Left lung (tissue), 10 donors: ENCODE data around the gene BLMH. TPM values are rescaled to one million over a fixed set of nuclear protein-coding genes. Genes with fewer than 3 reads are reported as not detected.

Experiments
- ATAC-seq: fragments of 200-7000 bp; cut with Tn5 transposase; one replicate; pipeline ENCODE4 v1.9.1; 2020; ENCODE audit warnings: moderate library complexity
- DNase-seq, 4 donors: peaks; one replicate each; pipeline ENCODE4 v3.0.0-alpha.2; 2013 to 2020
- H3K27ac ChIP-seq, 2 donors: fragments of 200-600 bp; sonication (generic) in 1 of 2; one replicate each; pipeline versions ENCODE4 v1.5.0 to v1.8.0; 2020 to 2021
- H3K27me3 ChIP-seq, 2 donors: fragments of 200-600 bp; sonication (generic) in 1 of 2; one replicate each; pipeline versions ENCODE4 v1.5.0 to v1.8.0; 2020 to 2021
- H3K36me3 ChIP-seq, 2 donors: fragments of 200-600 bp; sonication (generic) in 1 of 2; one replicate each; pipeline versions ENCODE4 v1.5.0 to v1.8.0; 2020 to 2021
- H3K4me1 ChIP-seq, 2 donors: fragments of 200-600 bp; one replicate each; pipeline ENCODE4 v1.8.0; 2021
- H3K4me3 ChIP-seq, 2 donors: fragments of 200-600 bp; sonication (generic) in 1 of 2; one replicate each; pipeline versions ENCODE4 v1.5.0 to v1.8.0; 2020 to 2021; ENCODE audit warnings: mild to moderate bottlenecking in 1 of 2
- H3K9me3 ChIP-seq, 2 donors: fragments of 200-600 bp; sonication (generic) in 1 of 2; one replicate each; pipeline versions ENCODE4 v1.5.0 to v1.8.0; 2020 to 2021
- CTCF ChIP-seq, 2 donors: fragments of 200-600 bp; sonication (generic) in 1 of 2; IDR thresholded peaks; one replicate each; pipeline versions ENCODE4 v1.5.0 to v1.8.0; 2021; ENCODE audit warnings: antibody characterized with exemption in 2 of 2
- intact Hi-C, 2 donors: fragments of 100-400 bp; cut with DNase I; formaldehyde crosslinking; loops; one replicate each; pipeline versions ENCODE4 v1.11.2 to v1.14.2; 2022
- polyA plus RNA-seq, 6 donors: library from polyadenylated mRNA; unstranded; fragments of 120-200 nt; gene quantifications; one replicate each; pipeline ENCODE4 v1.2.1, GENCODE V29; 2013; ENCODE audit not compliant: insufficient read length in 6 of 6
- total RNA-seq, 2 donors: library from RNA; stranded (reverse); fragmentation: NEBNext Ultra II Directional; extraction: Animal tissue kit (Norgen Biotek cat#: 25700); gene quantifications; one replicate each; pipeline ENCODE4 v1.2.1, GENCODE V29; 2021
- donor health status: DM: no; HTN: yes; CAD: no.
- donor health status: DM: no; HTN: no; CAD: no.

BLMH gene
- total and polyA plus RNA-seq, 8 donors: 30.0 to 77.3 (median 68.8) TPM

GRCh38 chr17:30275911-30276310 lies 15.8 kb downstream of the BLMH start:
- no peaks in the 10 kb centered on the region for H3K4me1 ChIP-seq
- TF ChIP-seq CTCF (IDR thresholded peaks at IDR 0.05): no peak
- no peaks in the 10 kb centered on the region for H3K27me3 ChIP-seq
- intact Hi-C loops: loop anchor here in 1 of 2 donors (10.0 kb wide), 1 partner anchor 151 kb away; no protein-coding TSS in a partner anchor
- H3K36me3 ChIP-seq: peaks cover 0 to 67% of the 10 kb centered on the region in 2 donors
- no peaks in the 10 kb centered on the region for H3K9me3 ChIP-seq
- no peak overlapping the region for H3K4me3 ChIP-seq
- ATAC-seq (no peak), DNase-seq (no peak)
- H3K27ac ChIP-seq: no peak overlapping the region

GRCh38 chr17:30274887-30275286 lies 16.9 kb downstream of the BLMH start:
- peaks cover 0 to 66% of the 10 kb centered on the region in 2 donors for H3K36me3 ChIP-seq
- no peaks in the 10 kb centered on the region for H3K27me3 ChIP-seq
- DNase-seq (no peak), ATAC-seq (no peak)
- no peak overlapping the region for H3K27ac ChIP-seq
- intact Hi-C loops: loop anchor here in 1 of 2 donors (10.0 kb wide), 1 partner anchor 150 kb away; no protein-coding TSS in a partner anchor
- H3K9me3 ChIP-seq: no peaks in the 10 kb centered on the region
- H3K4me1 ChIP-seq: no peaks in the 10 kb centered on the region
- TF ChIP-seq CTCF (IDR thresholded peaks at IDR 0.05): no peak
- H3K4me3 ChIP-seq: no peak overlapping the region

GRCh38 chr17:30273373-30273772 lies 18.4 kb downstream of the BLMH start:
- Histone ChIP-seq H3K4me3 (no peak overlapping the region), H3K36me3 (peaks cover 0 to 60% of the 10 kb centered on the region in 2 donors), H3K27ac (no peak overlapping the region), H3K4me1 (no peaks in the 10 kb centered on the region), H3K27me3 (no peaks in the 10 kb centered on the region), H3K9me3 (no peaks in the 10 kb centered on the region)
- DNase-seq (no peak), ATAC-seq (no peak)
- intact Hi-C loops: loop anchor here in 1 of 2 donors (10.0 kb wide), 1 partner anchor 149 kb away; no protein-coding TSS in a partner anchor
- TF ChIP-seq CTCF (IDR thresholded peaks at IDR 0.05): no peak

GRCh38 chr17:30271102-30271501 lies 20.6 kb downstream of the BLMH start:
- H3K27me3 ChIP-seq: no peaks in the 10 kb centered on the region
- intact Hi-C loops: loop anchor here in 1 of 2 donors (10.0 kb wide), 1 partner anchor 146 kb away; no protein-coding TSS in a partner anchor
- ATAC-seq: no peak
- DNase-seq: no peak
- no peak overlapping the region for H3K27ac ChIP-seq
- no peaks in the 10 kb centered on the region for H3K9me3 ChIP-seq
- H3K4me1 ChIP-seq: no peaks in the 10 kb centered on the region
- no peak for TF ChIP-seq CTCF (IDR thresholded peaks at IDR 0.05)
- H3K36me3 ChIP-seq: peaks cover 0 to 77% of the 10 kb centered on the region in 2 donors
- H3K4me3 ChIP-seq: no peak overlapping the region

GRCh38 chr17:30267625-30268024 lies 24.1 kb downstream of the BLMH start:
- Histone ChIP-seq H3K27me3 (no peaks in the 10 kb centered on the region), H3K27ac (no peak overlapping the region), H3K4me3 (no peak overlapping the region), H3K4me1 (peaks cover 0 to 6% of the 10 kb centered on the region in 2 donors), H3K36me3 (peaks cover 0 to 69% of the 10 kb centered on the region in 2 donors), H3K9me3 (no peaks in the 10 kb centered on the region)
- ATAC-seq: no peak
- no peak for TF ChIP-seq CTCF (IDR thresholded peaks at IDR 0.05)
- intact Hi-C loops: no loop called here
- no peak for DNase-seq
